ENCODE data around the gene CSAG1. TPM values are rescaled to one million over a fixed set of nuclear protein-coding genes. Genes with fewer than 3 reads are reported as not detected.

CSAG1 gene
- total and polyA plus RNA-seq, 7 donors: 0.04 TPM; not detected in 6

Other genes starting within 250 kb of the CSAG1 start
- not detected for gene GABRQ, start 95.8 kb downstream of the CSAG1 start, total RNA-seq
- gene GABRQ, start 95.8 kb downstream of the CSAG1 start, polyA plus RNA-seq: not detected
- not detected for gene MAGEA3, start 34.9 kb downstream of the CSAG1 start, total RNA-seq
- not detected for gene MAGEA3, start 34.9 kb downstream of the CSAG1 start, polyA plus RNA-seq
- gene CSAG2, start 24.4 kb downstream of the CSAG1 start, total RNA-seq: not detected
- not detected for gene CSAG2, start 24.4 kb downstream of the CSAG1 start, polyA plus RNA-seq
- gene MAGEA2B, start 19.1 kb downstream of the CSAG1 start, total RNA-seq: not detected
- not detected for gene MAGEA2B, start 19.1 kb downstream of the CSAG1 start, polyA plus RNA-seq
- gene MAGEA12, start within 50 bp of the CSAG1 start, total RNA-seq: not detected
- not detected for gene MAGEA12, start within 50 bp of the CSAG1 start, polyA plus RNA-seq
- gene MAGEA2, start 20.1 kb upstream of the CSAG1 start, total RNA-seq: not detected
- gene MAGEA2, start 20.1 kb upstream of the CSAG1 start, polyA plus RNA-seq: not detected
- gene CSAG3, start 25.5 kb upstream of the CSAG1 start, total RNA-seq: not detected
- gene CSAG3, start 25.5 kb upstream of the CSAG1 start, polyA plus RNA-seq: not detected
- gene MAGEA6, start 36.0 kb upstream of the CSAG1 start, total RNA-seq: not detected
- not detected for gene MAGEA6, start 36.0 kb upstream of the CSAG1 start, polyA plus RNA-seq
- gene CETN2, start 97.0 kb upstream of the CSAG1 start, total RNA-seq: 10 to 100 TPM in 3 of 4 donors, 1 to 10 TPM in 1; 9.2 to 15.0 (median 12.4) TPM
- 10 to 100 TPM; 15.4 to 29.8 (median 16.2) TPM for gene CETN2, start 97.0 kb upstream of the CSAG1 start, polyA plus RNA-seq
- gene NSDHL, start 97.3 kb upstream of the CSAG1 start, total RNA-seq: 1 to 10 TPM; 5.3 to 9.3 (median 7.5) TPM
- gene NSDHL, start 97.3 kb upstream of the CSAG1 start, polyA plus RNA-seq: 10 to 100 TPM in 2 of 3 donors, 1 to 10 TPM in 1; 8.1 to 18.7 (median 11.5) TPM
- gene ZNF185, start 164.3 kb upstream of the CSAG1 start, total RNA-seq: 1 to 10 TPM; 1.3 to 1.5 (median 1.4) TPM
- gene ZNF185, start 164.3 kb upstream of the CSAG1 start, polyA plus RNA-seq: 1 to 10 TPM in 1 of 3 donors, under 1 TPM in 2; 0.79 to 1.1 (median 0.79) TPM